Tibial nerve (tissue), 4 donors: Measurements from ENCODE around the gene FBXO46. TPM values are rescaled to one million over a fixed set of nuclear protein-coding genes. Genes with fewer than 3 reads are reported as not detected.

Experiments used
- DNase-seq, 2 donors: peaks; one replicate each; pipeline ENCODE4 v3.0.0-alpha.2; 2019; ENCODE audit warnings: low spot score in 2 of 2
- H3K27ac ChIP-seq, 4 donors: fragments of 200-600 bp; sonication (generic) in 3 of 4; one replicate each; pipeline ENCODE4 v1.5.1; 2017 to 2019; ENCODE audit warnings: mild to moderate bottlenecking in 1 of 4
- H3K27me3 ChIP-seq, 2 donors: fragments of 200-600 bp; sonication (generic) in 1 of 2; one replicate each; pipeline versions ENCODE4 v1.5.1 to v1.6.0; 2017 to 2019
- H3K36me3 ChIP-seq, 3 donors: fragments of 200-600 bp; sonication (generic); one replicate each; pipeline ENCODE4 v1.5.1; 2018 to 2019
- H3K4me1 ChIP-seq, 4 donors: fragments of 200-600 bp; sonication (generic) in 3 of 4; one replicate each; pipeline ENCODE4 v1.5.1; 2017 to 2019
- H3K4me3 ChIP-seq, 4 donors: fragments of 200-600 bp; sonication (generic) in 3 of 4; one replicate each; pipeline ENCODE4 v1.5.1; 2017 to 2019; ENCODE audit warnings: mild to moderate bottlenecking in 1 of 4, moderate library complexity in 1 of 4
- H3K9me3 ChIP-seq, 4 donors: fragments of 200-600 bp; sonication (generic) in 3 of 4; one replicate each; pipeline ENCODE4 v1.5.1; 2017 to 2019
- EP300 ChIP-seq, 2 donors: sonication (generic); formaldehyde crosslinking; IDR thresholded peaks; one replicate each; pipeline ENCODE4 v1.6.1; 2017; ENCODE audit warnings: antibody characterized with exemption in 2 of 2, mild to moderate bottlenecking in 1 of 2
- POLR2A ChIP-seq, 2 donors: fragments of 450-650 bp; IDR thresholded peaks; one replicate each; pipeline ENCODE4 v1.6.1; 2017; ENCODE audit warnings: antibody characterized with exemption in 2 of 2, mild to moderate bottlenecking in 2 of 2, moderate library complexity in 2 of 2
- WGBS, 2 donors: methylation state at CpG; one replicate each; pipeline ENCODE4 v1.1.5; 2018; 5-methylcytosine and 5-hydroxymethylcytosine counted together
- total RNA-seq, 4 donors: library from RNA; depleted of rRNA; stranded (reverse); fragments of >200 nt; gene quantifications; one replicate each; pipeline ENCODE4 v1.1.0, GENCODE V29; 2016
- TF ChIP-seq, protein P1 (sequence below), 5 experiments: fragments of 200-600 bp in 3 of 5; fragments of 450-650 bp in 2 of 5; sonication (generic) in 3 of 5; IDR thresholded peaks; one replicate each; pipeline ENCODE4 v1.5.1; 2016 to 2019; ENCODE audit warnings: antibody characterized with exemption in 5 of 5, mild to moderate bottlenecking in 3 of 5, moderate library complexity in 2 of 5

FBXO46 gene
- total RNA-seq, 4 donors from 2014 or later = 9.8 to 15.9 (median 13.7) TPM

DNA sequence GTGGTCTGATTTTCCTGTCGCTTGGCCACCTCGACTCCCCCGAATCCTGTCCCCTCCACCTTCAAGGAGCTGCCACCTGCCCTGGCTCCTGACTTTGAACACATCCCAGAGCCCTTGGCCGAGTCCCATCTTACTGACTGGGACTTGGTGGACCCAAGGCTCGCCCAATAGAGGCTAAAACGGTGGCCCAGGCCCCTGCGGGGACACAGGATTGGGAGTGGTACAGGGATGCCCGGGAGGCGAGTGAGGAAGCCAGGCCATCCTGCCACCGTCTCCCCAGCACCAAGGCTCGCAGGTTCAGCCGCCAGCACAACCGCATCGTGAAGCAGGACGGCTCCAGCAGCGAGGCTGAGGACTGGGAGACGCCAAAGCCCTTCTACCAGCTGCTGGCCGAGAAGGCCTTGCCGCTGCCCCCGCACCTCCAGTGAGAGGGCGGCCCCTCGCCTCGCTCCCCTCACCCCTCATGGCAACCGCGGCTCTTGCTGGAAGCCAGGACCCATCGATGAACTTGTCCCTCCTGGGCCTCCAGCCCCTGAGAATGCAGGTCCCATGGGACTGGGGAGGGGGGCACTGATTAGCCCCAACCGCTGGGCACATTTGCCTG lies 33.1 kb upstream of the FBXO46 start:
- 39 to 48% methylated on average over 16 to 27 of the region's 27 CpGs for WGBS, 2 donors
- DNase-seq = no peak
- Histone ChIP-seq H3K36me3 (peaks cover 0 to 9% (median 0%) of the 10 kb centered on the region in 3 donors), H3K9me3 (no peaks in the 10 kb centered on the region), H3K4me3 (no peak overlapping the region), H3K27ac (peak overlapping the region in 3 of 4 donors; percentile 62 to 99 (median 97)), H3K27me3 (no peaks in the 10 kb centered on the region), H3K4me1 (peaks cover 0 to 41% (median 31%) of the 10 kb centered on the region in 4 donors)
- TF ChIP-seq POLR2A (IDR thresholded peaks at IDR 0.05) (no peak), EP300 (IDR thresholded peaks at IDR 0.05) (no peak)
- TF ChIP-seq, protein P1, sequence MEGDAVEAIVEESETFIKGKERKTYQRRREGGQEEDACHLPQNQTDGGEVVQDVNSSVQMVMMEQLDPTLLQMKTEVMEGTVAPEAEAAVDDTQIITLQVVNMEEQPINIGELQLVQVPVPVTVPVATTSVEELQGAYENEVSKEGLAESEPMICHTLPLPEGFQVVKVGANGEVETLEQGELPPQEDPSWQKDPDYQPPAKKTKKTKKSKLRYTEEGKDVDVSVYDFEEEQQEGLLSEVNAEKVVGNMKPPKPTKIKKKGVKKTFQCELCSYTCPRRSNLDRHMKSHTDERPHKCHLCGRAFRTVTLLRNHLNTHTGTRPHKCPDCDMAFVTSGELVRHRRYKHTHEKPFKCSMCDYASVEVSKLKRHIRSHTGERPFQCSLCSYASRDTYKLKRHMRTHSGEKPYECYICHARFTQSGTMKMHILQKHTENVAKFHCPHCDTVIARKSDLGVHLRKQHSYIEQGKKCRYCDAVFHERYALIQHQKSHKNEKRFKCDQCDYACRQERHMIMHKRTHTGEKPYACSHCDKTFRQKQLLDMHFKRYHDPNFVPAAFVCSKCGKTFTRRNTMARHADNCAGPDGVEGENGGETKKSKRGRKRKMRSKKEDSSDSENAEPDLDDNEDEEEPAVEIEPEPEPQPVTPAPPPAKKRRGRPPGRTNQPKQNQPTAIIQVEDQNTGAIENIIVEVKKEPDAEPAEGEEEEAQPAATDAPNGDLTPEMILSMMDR (IDR thresholded peaks at IDR 0.05) = no peak

DNA sequence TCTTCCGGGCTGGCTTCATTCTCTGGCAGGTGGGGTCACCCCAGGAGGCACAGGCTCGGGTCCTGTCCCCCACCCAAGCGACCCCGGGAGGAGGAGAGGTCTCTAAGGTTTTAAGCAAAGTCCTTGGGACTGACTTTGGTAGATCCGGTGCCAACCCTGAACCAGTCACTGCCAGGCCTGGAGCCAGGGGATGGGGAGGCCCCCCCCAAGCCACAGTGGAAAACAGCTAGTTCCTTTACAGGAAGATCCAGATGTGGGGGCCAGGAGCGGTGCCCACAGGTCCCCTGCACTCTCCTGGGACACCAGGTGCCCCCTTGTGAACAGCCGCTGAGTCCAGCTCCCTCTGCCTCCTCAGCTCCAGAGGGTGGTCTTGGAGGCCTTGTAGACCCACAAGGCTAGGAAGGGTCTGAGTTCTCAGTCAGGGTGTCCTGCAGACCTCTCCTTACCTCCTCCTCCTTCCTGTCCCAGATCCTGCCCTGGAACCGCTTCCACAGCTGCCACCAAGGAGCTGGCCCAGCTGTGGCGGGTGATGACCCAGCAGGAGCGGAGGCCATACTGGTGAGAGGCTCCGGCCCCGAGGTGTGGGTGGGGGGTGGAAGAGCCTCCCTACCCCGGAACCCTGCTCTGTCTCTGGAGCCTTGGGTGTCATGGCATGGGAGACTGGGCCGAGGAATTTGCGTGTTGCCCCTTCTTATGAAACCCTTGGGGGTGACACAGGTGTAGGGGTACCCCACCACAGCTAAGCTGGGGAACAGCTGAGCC lies 32.4 kb upstream of the FBXO46 start:
- DNase-seq = no peak
- Histone ChIP-seq H3K27me3 (no peaks in the 10 kb centered on the region), H3K4me1 (peaks cover 0 to 41% (median 31%) of the 10 kb centered on the region in 4 donors), H3K4me3 (no peak overlapping the region), H3K36me3 (peaks cover 0 to 9% (median 0%) of the 10 kb centered on the region in 3 donors), H3K9me3 (no peaks in the 10 kb centered on the region), H3K27ac (peak overlapping the region in 1 of 4 donors; percentile 97)
- WGBS, 2 donors = 82 to 87% methylated on average over 12 to 15 of the region's 15 CpGs
- TF ChIP-seq, protein P1 (IDR thresholded peaks at IDR 0.05) = no peak
- no peak for TF ChIP-seq EP300 (IDR thresholded peaks at IDR 0.05)
- TF ChIP-seq POLR2A (IDR thresholded peaks at IDR 0.05) = no peak

DNA sequence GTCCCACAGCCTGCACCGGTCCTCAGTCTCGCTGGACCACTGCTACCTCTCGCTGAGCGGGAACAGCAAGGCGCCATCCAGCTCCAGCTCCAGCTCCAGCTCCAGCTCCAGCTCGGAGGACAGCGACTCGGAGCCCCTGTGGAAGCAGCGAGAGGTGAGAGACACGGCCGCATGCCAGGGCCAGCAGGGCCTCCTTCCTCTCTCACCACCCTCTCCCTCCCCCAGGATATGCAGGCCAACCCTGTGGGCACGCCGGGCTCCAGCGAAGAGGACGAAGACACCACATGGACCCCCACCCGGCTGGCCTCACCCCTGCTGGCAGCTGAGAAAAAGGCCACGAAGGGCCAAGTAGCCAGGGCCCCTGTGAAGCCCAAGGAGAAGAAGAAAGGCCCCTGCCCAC lies 31.0 kb upstream of the FBXO46 start:
- Histone ChIP-seq H3K4me1 (peaks cover 0 to 34% (median 27%) of the 10 kb centered on the region in 4 donors), H3K36me3 (peaks cover 0 to 9% (median 0%) of the 10 kb centered on the region in 3 donors), H3K27ac (no peak overlapping the region), H3K9me3 (no peaks in the 10 kb centered on the region), H3K4me3 (no peak overlapping the region), H3K27me3 (no peaks in the 10 kb centered on the region)
- TF ChIP-seq EP300 (IDR thresholded peaks at IDR 0.05) (no peak), POLR2A (IDR thresholded peaks at IDR 0.05) (no peak)
- TF ChIP-seq, protein P1 (IDR thresholded peaks at IDR 0.05) = no peak
- DNase-seq = no peak
- WGBS, 2 donors = 74 to 87% methylated on average over 13 to 16 of the region's 17 CpGs

DNA sequence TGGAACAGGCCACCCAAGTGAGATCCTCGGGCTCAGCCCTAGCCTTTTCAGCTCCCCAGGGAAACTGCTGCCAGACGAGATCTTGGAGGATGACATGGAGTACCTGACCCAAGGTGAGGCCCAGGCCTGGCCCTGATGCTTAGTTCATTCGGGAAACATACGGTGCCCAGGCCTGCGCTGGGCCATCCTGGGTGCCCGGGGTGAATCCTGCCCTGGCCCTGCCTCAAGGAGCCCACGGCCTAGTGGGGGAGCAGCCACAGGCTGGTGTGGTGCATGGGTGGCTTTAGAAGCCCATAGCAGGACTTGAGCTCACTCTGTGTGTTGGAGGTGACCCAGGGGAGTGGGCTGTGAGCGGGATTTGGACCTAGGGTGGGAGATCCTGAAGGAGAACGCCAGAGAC lies 28.2 kb upstream of the FBXO46 start:
- H3K27me3 ChIP-seq = no peaks in the 10 kb centered on the region
- no peak overlapping the region for H3K27ac ChIP-seq
- TF ChIP-seq, protein P1 (IDR thresholded peaks at IDR 0.05) = no peak
- H3K9me3 ChIP-seq = no peaks in the 10 kb centered on the region
- H3K4me1 ChIP-seq = peaks cover 0 to 6% (median 3%) of the 10 kb centered on the region in 4 donors
- DNase-seq = no peak
- H3K36me3 ChIP-seq = no peaks in the 10 kb centered on the region
- H3K4me3 ChIP-seq = no peak overlapping the region
- 83 to 90% methylated on average over 7 to 9 of the region's 9 CpGs for WGBS, 2 donors

DNA sequence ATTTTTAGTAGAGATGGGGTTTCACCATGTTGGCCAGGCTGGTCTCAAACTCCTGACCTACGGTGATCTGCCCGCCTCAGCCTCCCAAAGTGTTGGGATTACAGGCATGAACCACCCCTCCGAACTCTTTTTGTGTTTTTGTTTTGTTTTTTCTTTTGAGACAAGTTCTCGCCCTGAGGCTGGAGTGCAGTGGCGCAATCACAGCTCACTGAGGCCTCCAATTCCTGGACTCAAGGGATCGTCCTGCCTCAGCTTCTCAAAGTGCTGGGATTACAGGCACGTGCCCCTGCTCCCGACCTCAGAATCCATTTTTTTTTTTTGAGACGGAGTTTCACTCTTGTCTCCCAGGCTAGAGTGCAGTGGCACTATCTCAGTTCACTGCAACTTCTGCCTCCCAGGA lies 27.0 kb upstream of the FBXO46 start:
- Histone ChIP-seq H3K27ac (no peak overlapping the region), H3K4me1 (no peaks in the 10 kb centered on the region), H3K27me3 (no peaks in the 10 kb centered on the region), H3K9me3 (no peaks in the 10 kb centered on the region), H3K4me3 (no peak overlapping the region), H3K36me3 (no peaks in the 10 kb centered on the region)
- WGBS, 2 donors = 75 to 76% methylated on average over 9 of the region's 9 CpGs
- DNase-seq = no peak
- TF ChIP-seq EP300 (IDR thresholded peaks at IDR 0.05) = no peak
- TF ChIP-seq, protein P1 (IDR thresholded peaks at IDR 0.05) = no peak
- TF ChIP-seq POLR2A (IDR thresholded peaks at IDR 0.05) = no peak
